HG02938 (cell line): ENCODE results near the gene KCNE5.
"Not testable (repeated sequence)": the region's sequence is repeated elsewhere in the genome, so short reads cannot be mapped to it uniquely, and the experiment has no call there.

Source experiments
- ATAC-seq: cut with Tn5 transposase; IDR thresholded peaks from one replicate; pipeline ENCODE4 v1.9.1; 2021; ENCODE audit warnings: mild to moderate bottlenecking, moderate library complexity; ENCODE audit not compliant: unreplicated experiment

The KCNE5 gene

DNA sequence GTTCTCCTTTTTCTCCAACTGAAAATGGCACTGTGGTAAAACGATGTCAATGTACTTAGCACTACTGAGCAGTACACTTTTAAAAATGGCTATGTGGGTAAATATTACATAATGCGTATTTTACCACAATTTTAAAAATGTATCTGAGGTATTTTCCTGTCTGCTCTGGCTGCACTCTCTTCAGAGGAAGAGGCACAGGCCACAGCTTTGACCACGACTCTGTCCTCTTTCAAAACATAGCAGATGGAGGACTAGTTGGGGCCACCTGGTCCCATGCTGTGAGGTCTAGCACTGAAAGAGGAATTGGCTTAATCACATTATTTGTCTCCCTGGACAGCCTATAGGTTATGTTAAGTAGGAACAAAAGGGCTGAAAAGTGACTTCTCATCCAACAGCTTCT lies 5.2 kb downstream of the KCNE5 start:
- ATAC-seq = no peak

DNA sequence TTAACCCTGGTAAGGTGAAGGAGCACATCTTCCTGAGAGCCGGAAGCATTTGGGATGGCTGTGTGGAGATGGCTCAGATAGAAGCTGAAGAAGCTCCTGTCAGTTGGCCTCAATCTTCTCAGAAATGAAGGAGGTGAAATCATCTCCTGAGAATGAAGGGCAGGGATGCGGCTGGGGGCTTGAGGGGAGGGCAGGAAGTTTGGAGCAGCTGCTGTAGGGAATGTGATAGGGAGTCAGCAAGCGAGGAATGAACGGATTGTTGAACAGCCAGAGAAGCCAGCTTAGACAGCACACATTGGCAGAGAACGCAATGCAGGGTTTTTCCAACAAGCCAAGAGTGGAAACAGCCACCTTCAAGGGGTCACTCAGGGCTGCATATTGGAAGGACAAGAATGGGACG lies 10.0 kb downstream of the KCNE5 start:
- ATAC-seq = no peak

DNA sequence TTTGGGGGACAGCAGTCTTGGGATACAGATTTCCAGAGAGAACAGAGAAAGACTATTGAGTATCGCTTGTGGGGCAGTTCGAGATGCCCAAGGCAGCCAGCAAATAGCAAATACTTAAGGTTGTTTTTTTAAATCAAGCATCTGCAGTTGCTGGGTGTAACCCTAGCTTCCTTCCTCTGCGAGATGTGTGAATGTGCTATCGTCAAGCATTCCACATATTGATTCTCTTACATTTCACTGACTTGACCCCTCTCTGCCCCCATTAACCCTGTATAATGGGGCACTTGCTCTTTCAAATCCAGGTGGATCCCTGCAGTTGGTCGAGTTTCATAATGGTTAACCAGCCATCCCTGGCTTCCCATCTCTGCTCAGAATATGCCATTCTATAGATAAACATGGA lies 23.5 kb downstream of the KCNE5 start:
- no peak for ATAC-seq

DNA sequence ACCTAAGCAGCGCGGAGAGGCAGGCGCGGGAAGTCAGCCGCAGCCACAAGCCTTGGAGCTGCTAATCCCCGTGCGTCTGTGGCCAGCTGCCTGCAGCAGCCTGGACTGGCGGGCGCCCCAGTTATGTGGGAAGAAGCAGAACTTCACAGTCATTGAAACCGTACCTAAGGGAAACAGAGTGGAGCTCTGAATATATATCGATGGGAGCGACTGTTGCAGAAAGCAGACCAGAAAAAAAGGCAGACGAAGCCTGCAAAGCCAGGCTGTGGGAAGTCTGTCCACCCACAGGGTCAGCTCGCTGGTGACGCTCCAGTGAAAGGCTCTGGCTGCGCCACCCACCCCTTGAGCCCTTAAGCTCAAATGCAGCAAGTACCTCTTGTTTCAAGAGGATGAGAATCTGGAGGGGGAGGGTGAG lies 24.7 kb downstream of the KCNE5 start:
- no peak for ATAC-seq

DNA sequence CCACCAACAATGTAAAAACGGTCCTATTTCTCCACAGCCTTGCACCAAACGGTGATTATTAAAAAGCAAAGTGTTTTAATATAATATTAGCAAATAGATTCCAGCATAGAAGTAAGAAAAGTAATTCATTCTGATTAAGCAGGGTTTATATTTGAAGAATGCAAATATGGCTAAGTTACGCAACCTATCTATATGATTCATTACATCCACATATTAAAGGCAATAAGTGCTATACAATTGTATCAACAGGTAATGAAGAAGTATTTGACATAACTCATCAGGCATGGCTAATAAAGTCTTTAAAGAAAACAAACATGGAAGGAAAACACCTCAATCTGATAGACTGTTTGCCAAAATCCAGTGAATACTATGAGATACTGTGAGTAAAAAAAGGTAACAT lies 29.0 kb downstream of the KCNE5 start:
- no peak for ATAC-seq

DNA sequence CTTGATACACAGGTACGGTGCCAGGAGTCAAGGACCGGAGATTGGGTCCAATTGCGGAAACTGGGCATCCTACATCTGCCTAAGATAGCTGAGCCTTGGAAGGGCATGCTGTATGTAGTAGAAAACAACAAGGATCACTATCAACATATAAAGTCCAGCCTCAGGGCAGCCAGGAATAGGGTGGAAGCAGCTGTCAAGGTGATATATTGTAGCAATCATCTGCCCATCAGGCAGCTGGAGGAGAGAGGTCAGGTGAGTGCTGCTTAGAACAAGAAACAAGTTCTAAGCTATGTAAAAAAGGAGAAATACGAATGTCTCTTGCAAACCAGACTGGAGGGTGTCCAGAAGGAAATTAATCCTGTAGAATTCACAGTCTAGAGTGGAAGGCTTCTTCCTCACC lies 34.8 kb downstream of the KCNE5 start:
- ATAC-seq = no peak

DNA sequence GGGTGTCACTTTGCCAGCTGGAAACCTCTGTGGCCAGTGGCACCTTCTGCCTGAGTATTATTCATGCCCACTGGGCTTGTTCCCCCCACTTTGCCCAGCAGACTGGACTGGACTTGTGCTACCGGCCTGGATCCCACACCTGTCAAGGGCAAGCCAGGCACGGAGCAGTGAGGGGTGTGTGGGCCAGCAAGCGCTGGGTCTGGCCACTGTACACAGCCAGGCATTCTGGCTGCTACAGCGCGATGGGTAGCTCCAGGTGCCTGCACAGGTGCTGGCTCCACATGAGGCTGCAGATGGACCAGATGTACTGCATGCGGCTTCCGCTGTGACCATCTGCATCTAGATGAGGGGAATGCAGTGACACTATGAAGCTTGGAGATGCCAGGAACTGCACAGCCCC lies 39.5 kb downstream of the KCNE5 start:
- no peak for ATAC-seq

DNA sequence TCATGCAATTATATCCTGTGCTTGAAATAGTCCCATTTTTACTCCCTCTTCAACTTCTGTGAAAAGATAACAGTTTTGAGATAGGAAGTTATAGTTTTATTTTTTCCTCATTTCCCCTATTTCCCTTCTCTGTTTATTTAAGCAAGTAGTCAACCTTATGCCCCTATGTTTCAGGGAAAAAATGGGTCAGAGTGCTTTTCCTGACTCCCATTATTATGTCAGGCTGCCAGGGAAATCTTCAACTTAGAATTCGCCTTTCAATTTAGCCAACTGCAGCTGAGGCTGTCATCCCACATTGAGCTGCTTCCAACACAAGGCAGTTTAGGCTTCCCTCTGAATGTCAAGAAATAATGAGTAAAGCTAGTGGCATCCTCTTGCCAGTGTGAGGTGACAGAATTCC lies 46.1 kb downstream of the KCNE5 start:
- ATAC-seq = no peak

DNA sequence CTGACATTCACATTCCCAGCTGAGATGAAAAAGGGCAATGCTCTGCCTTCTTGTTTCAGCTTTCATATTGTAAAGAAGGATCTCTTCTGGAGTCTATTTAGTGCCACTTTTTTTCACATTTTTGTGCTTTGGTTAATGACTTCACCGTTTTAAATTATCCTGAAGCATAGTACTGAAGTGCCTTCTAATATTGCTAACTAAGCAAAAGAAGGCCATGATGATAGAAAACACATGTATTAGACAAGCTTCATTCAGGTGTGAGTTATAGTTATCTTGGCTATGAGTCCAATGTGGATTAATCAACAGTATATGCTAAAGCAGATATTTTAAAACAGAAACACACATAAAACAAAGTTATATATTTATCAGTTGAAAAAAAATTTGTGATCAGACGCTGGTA lies 47.9 kb downstream of the KCNE5 start:
- ATAC-seq = no peak

DNA sequence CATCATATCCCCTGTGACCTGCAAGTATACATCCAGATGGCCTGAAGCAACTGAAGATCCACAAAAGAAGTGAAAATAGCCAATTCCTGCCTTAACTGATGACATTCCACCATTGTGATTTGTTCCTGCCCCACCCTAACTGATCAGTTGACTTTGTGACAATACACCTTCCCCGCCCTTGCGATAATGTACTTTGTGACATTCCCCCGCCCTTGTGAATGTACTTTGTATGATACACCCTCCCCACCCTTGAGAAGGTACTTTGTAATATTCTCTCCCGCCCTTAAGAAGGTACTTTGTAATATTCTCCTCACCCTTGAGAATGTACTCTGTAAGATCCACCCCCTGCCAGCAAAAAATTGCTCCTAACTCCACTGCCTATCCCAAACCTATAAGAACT lies 48.9 kb downstream of the KCNE5 start:
- not testable (repeated sequence) for ATAC-seq
